GM15510 (cell line): ENCODE results near the gene SPO11.

Experiments
- POLR2A ChIP-seq: IDR thresholded peaks from 3 replicates; pipeline ENCODE4 v1.6.1; 2011; ENCODE audit warnings: borderline replicate concordance; ENCODE audit not compliant: insufficient read length; ENCODE audit errors: extremely low read depth

SPO11 gene

GRCh38 chr20:57329608-57330221 is at the start of gene SPO11:
SPO11 (plus strand) TSS chr20:57329803; CDS start chr20:57329868, 65 bp downstream.
- no peak for TF ChIP-seq POLR2A

GRCh38 chr20:57280221-57280620 is 49.4 kb upstream of the SPO11 start:
- no peak for TF ChIP-seq POLR2A

GRCh38 chr20:57281900-57282299 is 47.7 kb upstream of the SPO11 start:
- no peak for TF ChIP-seq POLR2A

- no peak for TF ChIP-seq POLR2A
Observed at GRCh38 chr20:57282670-57283361, 46.8 kb upstream of the SPO11 start.

- no peak for TF ChIP-seq POLR2A
Observed at GRCh38 chr20:57283860-57284259, 45.7 kb upstream of the SPO11 start.

- TF ChIP-seq POLR2A: no peak
Observed at GRCh38 chr20:57287007-57287880, 42.4 kb upstream of the SPO11 start.

GRCh38 chr20:57287901-57288300 is 41.7 kb upstream of the SPO11 start:
- TF ChIP-seq POLR2A: no peak

- no peak for TF ChIP-seq POLR2A
Observed at GRCh38 chr20:57288651-57289277, 40.8 kb upstream of the SPO11 start.

- no peak for TF ChIP-seq POLR2A
Observed at GRCh38 chr20:57289391-57290177, 40.0 kb upstream of the SPO11 start.

- no peak for TF ChIP-seq POLR2A
Observed at GRCh38 chr20:57290178-57290484, 39.5 kb upstream of the SPO11 start.

GRCh38 chr20:57291003-57291402 is 38.6 kb upstream of the SPO11 start:
- TF ChIP-seq POLR2A: no peak

- no peak for TF ChIP-seq POLR2A
Observed at GRCh38 chr20:57291694-57292093, 37.9 kb upstream of the SPO11 start.

- TF ChIP-seq POLR2A: no peak
Observed at GRCh38 chr20:57292611-57293010, 37.0 kb upstream of the SPO11 start.

- TF ChIP-seq POLR2A: no peak
Observed at GRCh38 chr20:57293995-57294394, 35.6 kb upstream of the SPO11 start.
